Cardiac muscle cell (in vitro differentiated cells and primary cell): Measurements from ENCODE around the gene POFUT2. TPM values are rescaled to one million over a fixed set of nuclear protein-coding genes. Genes with fewer than 3 reads are reported as not detected.

Source experiments
- DNase-seq, 2 donors: peaks; one replicate each; pipeline versions ENCODE4 v3.0.0 to v3.0.0-alpha.2; 2010 to 2017; ENCODE audit warnings: low read depth in 1 of 2, low spot score in 1 of 2
- H3K27ac ChIP-seq: fragments of 200-600 bp; sonication (generic); 2 replicates; pipeline ENCODE4 v1.5.1; 2016
- H3K27me3 ChIP-seq: fragments of 200-600 bp; sonication (generic); 2 replicates; pipeline ENCODE4 v1.6.0; 2016; ENCODE audit warnings: control low read depth
- H3K36me3 ChIP-seq: fragments of 200-600 bp; sonication (generic); 2 replicates; pipeline ENCODE4 v1.5.1; 2016; ENCODE audit warnings: control low read depth
- H3K4me1 ChIP-seq: fragments of 200-600 bp; sonication (generic); 2 replicates; pipeline ENCODE4 v1.8.1; 2017; ENCODE audit warnings: low read depth, mild to moderate bottlenecking, mixed run types
- H3K4me3 ChIP-seq: fragments of 200-600 bp; sonication (generic); 2 replicates; pipeline ENCODE4 v1.5.1; 2016; ENCODE audit warnings: mild to moderate bottlenecking
- H3K9me3 ChIP-seq: fragments of 200-600 bp; sonication (generic); 2 replicates; pipeline ENCODE4 v1.5.1; 2017; ENCODE audit warnings: low read depth, mild to moderate bottlenecking, control low read depth
- CTCF ChIP-seq: IDR thresholded peaks from 2 replicates; pipeline ENCODE4 v1.5.1; 2012; ENCODE audit warnings: low read depth, mild to moderate bottlenecking, low read length
- polyA plus RNA-seq: library from polyadenylated mRNA; unstranded; fragments of >200 nt; fragmentation: Nextera tagmentation; extraction: Ambion mirVana; gene quantifications from 2 replicates; pipeline ENCODE4 v1.2.1, GENCODE V29; 2016
- total RNA-seq: library from RNA; depleted of rRNA; stranded (reverse); fragments of >200 nt; gene quantifications from 2 replicates; pipeline ENCODE4 v1.2.3, GENCODE V29; 2016

The POFUT2 gene
- total and polyA plus RNA-seq, 2 experiments from 2014 or later: 46.1 to 46.8 TPM

- Histone ChIP-seq H3K4me3 (no peak overlapping the region), H3K4me1 (peaks cover 24% of the 10 kb centered on the region), H3K36me3 (no peaks in the 10 kb centered on the region), H3K27me3 (no peaks in the 10 kb centered on the region), H3K27ac (peak overlapping the region; percentile 94), H3K9me3 (no peaks in the 10 kb centered on the region)
- DNase-seq: no peak
- no peak for TF ChIP-seq CTCF
Measured at GRCh38 chr21:45255381-45256020, 32.2 kb downstream of the POFUT2 start.

- Histone ChIP-seq H3K4me1 (peaks cover 24% of the 10 kb centered on the region), H3K9me3 (no peaks in the 10 kb centered on the region), H3K4me3 (no peak overlapping the region), H3K27ac (no peak overlapping the region), H3K36me3 (no peaks in the 10 kb centered on the region), H3K27me3 (no peaks in the 10 kb centered on the region)
- no peak for TF ChIP-seq CTCF
- DNase-seq: no peak
Measured at GRCh38 chr21:45254460-45254930, 33.2 kb downstream of the POFUT2 start.

- H3K36me3 ChIP-seq: no peaks in the 10 kb centered on the region
Measured at GRCh38 chr21:45253633-45254459, 33.8 kb downstream of the POFUT2 start.

GRCh38 chr21:45253180-45253579 lies 34.5 kb downstream of the POFUT2 start:
- H3K27ac ChIP-seq: no peak overlapping the region
- H3K36me3 ChIP-seq: no peaks in the 10 kb centered on the region
- no peak for TF ChIP-seq CTCF
- no peak overlapping the region for H3K4me3 ChIP-seq
- peaks cover 33% of the 10 kb centered on the region for H3K4me1 ChIP-seq
- no peaks in the 10 kb centered on the region for H3K9me3 ChIP-seq
- peak in 1 of 2 donors; percentile 15 for DNase-seq
- H3K27me3 ChIP-seq: no peaks in the 10 kb centered on the region

More at GRCh38 chr21:45253633-45254459, 33.8 kb downstream of the POFUT2 start:
- no peaks in the 10 kb centered on the region for H3K9me3 ChIP-seq
- H3K27me3 ChIP-seq: no peaks in the 10 kb centered on the region
- no peak for TF ChIP-seq CTCF
- H3K27ac ChIP-seq: no peak overlapping the region
- H3K4me3 ChIP-seq: no peak overlapping the region
- H3K4me1 ChIP-seq: peaks cover 30% of the 10 kb centered on the region
- DNase-seq: no peak

GRCh38 chr21:45252448-45252925 lies 35.2 kb downstream of the POFUT2 start:
- TF ChIP-seq CTCF: no peak
- no peaks in the 10 kb centered on the region for H3K27me3 ChIP-seq
- peaks cover 27% of the 10 kb centered on the region for H3K4me1 ChIP-seq
- H3K9me3 ChIP-seq: no peaks in the 10 kb centered on the region
- H3K4me3 ChIP-seq: no peak overlapping the region
- no peaks in the 10 kb centered on the region for H3K36me3 ChIP-seq
- H3K27ac ChIP-seq: no peak overlapping the region
- no peak for DNase-seq
